Activated T-cell treated with anti-CD3 and anti-CD28 coated beads, Interleukin-2, amount 50 U/mL, for 48 hours (primary cell): ENCODE measurements around the gene GJB4.
"Not testable (repeated sequence)": the region's sequence is repeated elsewhere in the genome, so short reads cannot be mapped to it uniquely, and the experiment has no call there.

Experiments
- DNase-seq, 2 experiments: peaks; one replicate each; pipeline ENCODE4 v3.0.0-alpha.2; 2020

Gene GJB4

DNA sequence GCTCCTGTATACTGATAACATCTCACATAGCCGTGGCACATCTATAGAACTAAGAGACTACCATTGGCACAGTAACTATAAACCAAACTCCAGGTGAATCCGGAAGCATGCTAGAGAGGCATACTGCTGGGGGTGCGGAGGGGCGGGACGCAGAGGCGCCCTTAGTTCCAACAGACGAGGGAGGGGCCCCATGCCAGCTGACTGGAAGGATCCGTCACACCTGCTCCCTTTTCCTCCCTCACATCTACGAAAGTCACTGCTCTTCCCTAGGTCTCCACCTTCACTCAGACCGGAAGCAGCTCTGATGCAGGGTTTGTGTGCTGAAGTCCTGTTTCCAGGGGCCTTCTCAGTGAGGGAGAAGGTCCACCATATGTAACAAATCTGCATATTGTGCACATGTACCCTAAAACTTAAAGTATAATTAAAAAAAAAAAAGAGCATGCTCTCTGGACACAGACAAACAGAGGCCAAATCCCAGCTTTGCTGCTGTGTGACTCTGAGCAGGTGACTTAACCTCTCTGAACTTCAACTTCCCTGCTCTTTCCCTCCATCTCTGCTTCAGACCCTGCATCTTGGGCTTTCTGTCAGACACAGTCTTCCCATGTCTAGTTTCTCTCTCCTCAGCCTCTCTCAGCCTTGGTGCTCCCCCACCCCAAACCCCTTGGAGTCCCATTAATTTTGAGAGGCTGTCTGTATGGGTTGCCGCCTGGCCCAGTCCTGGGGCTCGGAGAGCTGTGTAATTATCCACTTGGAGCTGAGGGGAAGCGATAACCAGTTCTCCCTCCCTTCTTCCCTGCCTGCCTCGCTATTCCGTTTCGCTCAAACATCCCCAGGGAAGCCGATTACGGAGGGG, 12.5 kb upstream of the GJB4 start:
- no peak for DNase-seq

DNA sequence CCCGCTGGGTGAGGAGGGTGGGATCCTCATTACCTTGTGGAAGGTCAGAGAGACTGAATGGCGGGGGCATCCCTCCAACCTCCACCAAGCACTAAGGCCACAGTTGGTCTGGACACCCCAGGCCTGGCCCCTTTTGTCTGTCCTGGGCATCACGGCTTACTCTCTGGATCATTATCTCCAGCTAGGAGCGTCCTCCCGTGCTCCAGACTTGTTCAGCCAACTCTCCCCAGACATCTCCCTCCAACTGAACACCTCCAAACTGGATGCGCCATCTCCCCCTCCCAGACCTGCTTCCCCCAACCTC, 11.9 kb upstream of the GJB4 start:
- no peak for DNase-seq

DNA sequence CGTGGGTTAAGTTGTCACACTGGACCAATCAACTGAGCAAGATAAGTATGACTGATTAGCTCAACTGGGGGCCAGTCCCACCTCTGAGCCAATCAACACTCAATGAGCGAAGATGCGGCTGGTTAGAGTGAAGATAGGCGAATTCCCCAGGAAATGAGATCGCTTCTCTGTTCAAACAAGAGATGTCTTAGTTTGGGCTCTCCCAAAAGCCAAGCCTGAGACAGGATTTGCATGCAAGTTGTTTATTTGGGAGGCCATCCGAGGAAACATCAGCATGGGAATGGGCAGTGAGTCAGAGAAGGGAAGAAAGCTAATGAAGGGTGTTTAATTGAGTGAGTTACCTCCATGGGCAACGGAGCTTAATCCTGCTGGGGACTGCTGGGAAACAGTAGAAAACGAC, 9.5 kb upstream of the GJB4 start:
- no peak for DNase-seq

DNA sequence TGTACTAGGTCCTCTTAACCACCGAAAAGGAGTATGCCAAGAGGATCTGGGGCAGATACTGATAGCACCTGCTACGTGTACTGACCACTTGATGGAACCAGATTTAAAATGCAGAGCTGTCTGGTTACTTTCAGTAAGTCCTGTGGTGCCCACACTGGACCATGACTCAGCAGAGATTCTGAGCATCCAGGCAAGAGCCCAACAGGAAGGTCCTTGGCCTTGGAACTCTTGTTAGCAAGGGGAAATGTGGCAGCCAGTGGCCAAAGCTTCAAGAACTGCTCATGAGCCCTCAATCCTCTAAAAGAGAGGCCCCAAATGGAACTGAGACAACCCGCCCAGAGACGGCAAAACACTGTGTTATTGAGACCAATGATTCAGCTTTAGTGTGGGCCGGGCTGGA, 8.9 kb upstream of the GJB4 start:
- no peak for DNase-seq

DNA sequence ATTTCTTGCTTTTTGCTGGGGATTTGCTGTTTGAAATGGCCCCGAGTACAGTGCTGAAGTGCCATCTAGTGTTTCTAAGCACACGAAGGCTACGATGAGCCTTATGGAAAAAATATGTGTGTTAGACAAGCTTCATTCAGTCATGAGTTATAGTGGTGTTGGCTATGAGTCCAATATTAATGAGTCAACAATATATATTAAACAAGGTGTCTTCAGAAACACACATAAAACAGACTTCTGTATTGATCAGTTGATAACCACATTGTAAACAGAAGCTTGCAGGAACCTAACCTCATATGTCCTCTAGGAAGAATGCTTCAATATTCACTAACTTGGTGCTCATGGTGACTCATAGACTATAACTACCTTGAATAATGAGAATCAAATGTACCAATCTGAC, 6.4 kb upstream of the GJB4 start:
- DNase-seq, result no peak

DNA sequence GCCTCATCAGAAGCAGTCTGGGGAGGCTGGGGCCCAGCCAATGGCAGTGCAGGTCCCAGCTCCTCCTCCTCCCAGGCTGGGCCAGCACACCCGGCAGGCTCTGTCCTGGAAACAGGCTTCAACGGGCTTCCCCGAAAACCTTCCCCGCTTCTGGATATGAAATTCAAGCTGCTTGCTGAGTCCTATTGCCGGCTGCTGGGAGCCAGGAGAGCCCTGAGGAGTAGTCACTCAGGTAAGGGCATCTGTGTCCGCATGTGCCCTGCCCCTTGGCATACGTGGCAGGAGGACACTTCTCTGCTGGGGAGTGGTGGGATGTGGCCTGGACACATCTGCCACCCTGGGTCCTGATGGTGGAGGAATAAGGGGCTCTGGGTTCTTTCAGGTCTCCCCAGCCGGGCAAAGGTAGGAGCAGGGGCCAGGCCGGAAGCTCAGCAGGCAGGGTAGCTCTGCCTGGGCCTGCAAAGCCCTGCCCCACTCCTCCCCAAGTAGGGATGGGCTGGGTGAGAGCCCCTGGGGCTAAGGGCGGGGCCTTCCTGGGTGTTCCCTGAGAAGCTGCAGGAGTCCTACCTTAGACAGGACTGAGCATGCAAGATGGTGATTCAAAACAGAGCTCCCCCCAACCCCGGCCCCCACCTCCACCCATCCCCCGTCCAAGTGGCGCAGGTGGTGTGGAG, 4.4 kb upstream of the GJB4 start, which contains the start of gene GJB5:
GJB5 (plus strand) TSS at position 84 of the 674 bp plus-strand sequence. CDS start 2,284 bp downstream, outside the sequence.
- DNase-seq, result no peak

DNA sequence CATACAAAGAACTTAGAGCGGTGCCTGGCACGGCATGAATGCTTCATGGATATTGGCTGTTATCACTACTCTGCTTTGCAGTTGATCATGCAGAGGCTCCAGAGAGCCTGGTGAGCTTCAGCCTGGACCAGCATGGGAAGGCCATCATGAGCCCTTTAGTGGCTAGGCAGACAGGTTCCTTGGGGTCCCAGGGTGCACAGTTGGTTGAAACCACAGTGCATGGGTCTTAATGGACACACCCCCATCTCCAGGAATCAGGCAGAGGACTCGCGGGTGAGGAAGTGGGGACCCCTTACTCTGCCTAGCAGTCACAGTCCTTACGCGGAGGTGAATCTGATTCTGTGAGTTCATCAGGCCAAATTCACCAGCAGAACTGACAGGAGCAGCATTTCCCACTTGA, 3.6 kb upstream of the GJB4 start:
- DNase-seq, result no peak

DNA sequence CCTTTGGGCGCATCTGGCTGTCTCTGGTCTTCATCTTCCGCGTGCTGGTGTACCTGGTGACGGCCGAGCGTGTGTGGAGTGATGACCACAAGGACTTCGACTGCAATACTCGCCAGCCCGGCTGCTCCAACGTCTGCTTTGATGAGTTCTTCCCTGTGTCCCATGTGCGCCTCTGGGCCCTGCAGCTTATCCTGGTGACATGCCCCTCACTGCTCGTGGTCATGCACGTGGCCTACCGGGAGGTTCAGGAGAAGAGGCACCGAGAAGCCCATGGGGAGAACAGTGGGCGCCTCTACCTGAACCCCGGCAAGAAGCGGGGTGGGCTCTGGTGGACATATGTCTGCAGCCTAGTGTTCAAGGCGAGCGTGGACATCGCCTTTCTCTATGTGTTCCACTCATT, 2.2 kb upstream of the GJB4 start:
- no peak for DNase-seq

DNA sequence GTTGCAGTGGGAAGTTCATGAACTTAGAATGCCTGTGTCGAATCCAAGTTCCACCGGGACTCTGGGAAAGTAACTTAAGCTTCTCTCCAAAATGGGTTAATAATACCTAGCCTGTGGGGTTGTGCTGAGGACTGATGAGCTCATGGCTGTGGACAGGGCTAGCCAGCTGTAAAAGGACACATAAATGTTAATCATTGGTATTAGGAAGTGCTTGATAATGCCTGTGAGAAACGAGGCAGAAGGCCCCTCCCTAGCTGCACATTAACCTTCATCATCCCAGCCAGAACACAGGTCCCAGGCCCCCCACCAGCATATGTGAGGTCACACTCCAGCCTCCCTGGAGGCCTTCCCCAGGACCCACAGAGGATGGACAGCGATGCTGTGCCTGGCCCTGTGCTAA, 789 bp upstream of the GJB4 start:
- no peak for DNase-seq

DNA sequence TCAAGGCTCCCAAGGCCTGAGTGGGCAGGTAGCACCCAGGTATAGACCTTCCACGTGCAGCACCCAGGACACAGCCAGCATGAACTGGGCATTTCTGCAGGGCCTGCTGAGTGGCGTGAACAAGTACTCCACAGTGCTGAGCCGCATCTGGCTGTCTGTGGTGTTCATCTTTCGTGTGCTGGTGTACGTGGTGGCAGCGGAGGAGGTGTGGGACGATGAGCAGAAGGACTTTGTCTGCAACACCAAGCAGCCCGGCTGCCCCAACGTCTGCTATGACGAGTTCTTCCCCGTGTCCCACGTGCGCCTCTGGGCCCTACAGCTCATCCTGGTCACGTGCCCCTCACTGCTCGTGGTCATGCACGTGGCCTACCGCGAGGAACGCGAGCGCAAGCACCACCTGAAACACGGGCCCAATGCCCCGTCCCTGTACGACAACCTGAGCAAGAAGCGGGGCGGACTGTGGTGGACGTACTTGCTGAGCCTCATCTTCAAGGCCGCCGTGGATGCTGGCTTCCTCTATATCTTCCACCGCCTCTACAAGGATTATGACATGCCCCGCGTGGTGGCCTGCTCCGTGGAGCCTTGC, 1.7 kb downstream of the GJB4 start:
- DNase-seq, result no peak

DNA sequence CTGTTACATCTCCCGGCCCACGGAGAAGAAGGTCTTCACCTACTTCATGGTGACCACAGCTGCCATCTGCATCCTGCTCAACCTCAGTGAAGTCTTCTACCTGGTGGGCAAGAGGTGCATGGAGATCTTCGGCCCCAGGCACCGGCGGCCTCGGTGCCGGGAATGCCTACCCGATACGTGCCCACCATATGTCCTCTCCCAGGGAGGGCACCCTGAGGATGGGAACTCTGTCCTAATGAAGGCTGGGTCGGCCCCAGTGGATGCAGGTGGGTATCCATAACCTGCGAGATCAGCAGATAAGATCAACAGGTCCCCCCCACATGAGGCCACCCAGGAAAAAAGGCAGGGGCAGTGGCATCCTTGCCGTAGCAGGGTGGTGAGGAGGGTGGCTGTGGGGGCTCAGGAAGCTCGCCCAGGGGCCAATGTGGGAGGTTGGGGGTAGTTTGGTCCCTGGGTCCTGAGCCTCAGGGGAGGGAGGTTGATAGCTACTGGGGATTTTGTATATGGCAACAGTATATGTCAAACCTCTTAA, 2.3 kb downstream of the GJB4 start:
- no peak for DNase-seq

DNA sequence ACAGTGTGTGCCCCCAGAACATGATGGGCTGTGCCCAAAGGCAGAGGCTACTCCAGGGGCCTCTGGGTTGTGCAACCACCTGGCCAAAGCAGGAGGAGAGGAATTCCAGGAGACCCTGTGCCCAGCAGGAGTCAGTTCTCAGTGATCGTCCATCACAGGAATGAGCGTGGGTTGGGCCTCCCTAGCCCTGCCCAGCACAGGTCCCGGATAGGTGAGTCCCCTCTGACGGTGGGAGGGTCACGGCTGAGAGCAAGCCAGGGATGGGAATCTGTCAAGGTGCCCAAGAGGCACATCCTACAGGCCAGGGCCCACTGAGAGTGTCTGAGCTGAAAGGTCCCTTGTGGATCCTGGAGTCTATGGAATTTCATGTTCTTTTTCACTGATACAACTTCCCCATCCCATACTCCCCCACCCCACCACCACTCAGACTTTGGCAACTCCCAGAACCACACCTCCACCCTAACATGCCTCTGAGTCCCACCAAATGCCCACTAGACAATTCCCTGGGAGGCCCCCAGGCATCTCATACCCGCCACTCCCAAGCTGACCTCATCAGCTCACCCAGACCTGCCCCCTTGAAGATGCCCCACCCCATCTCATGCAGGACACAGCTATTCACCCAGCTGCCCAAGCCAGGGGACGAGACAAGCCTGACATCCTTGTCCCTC, 3.1 kb downstream of the GJB4 start:
- DNase-seq, result no peak

DNA sequence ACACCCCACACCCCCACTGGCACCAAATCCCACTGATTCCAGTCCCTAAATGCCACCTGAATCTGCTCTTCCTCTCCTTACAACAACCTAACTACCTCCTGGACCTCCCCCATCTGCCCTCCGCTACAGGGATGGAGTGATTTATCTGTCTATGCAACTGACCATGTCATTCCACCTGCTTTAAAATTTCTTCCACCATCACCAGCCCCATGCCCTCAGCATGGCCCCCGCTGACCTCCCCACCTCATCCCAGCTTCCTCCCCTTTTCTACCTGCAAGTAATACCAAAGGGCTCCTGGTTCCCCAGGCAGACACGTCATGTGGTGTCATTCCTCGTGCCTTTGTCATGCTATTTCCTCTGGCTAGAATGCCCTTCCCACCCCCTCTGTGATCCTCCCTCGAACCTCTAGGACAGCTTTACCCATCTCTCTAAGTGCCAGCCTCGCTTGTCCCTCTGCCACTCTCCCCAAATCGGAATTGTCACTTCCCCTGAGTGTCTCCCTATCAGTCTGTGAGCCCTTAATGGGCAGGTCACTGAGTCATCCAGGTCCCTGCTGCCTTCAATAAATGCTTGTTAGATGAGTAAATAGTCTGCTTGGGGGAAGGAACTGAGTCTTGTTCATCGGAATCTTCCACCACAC, 3.7 kb downstream of the GJB4 start:
- no peak for DNase-seq

DNA sequence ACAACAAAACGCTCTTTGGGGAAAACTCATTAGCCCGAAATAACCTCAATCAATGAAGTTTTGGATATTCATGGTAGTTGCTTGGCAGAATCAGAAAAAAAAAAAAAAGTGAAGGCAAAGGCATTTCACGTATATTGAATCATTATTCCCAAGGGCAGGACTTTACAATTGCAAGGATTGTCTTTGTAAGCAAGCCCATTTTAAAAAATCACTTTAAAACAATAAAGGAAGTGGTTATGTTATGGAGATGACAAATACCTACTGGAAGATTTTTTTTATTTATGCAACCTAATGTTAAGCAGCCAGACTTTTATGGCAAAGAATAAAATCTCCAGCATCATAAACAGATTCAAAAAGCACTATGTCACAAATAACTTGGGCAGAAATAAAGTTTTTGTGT, 9.3 kb downstream of the GJB4 start:
- no peak for DNase-seq

DNA sequence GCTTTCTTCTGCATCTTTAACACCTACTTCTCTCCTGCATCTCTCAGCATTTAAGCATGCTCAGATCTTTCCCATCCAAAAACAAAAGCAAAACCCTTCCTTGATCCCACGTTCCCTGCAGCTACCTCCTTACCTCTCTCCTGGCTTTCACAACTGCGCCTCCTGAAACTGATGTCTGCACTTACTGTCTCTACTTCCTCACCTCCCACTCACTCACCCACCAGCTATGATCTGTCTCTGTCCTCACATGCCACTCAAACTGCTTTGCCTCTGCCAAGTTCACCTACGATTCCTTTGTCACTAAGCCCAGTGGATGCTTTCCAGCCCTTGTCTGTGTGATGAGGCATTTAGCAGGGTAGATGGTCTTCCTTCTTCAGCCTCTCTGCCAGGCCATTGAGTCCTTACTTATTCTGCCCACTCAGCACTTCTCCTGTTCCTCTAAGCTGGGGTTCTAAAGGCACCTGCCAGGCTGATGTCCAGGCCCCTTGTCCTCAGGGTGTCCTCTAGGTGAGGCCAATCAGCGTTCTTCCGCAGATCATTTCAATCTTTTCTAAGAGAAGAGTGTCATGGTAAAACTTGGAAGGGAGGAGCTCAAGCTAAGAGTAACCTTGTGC, 11.5 kb downstream of the GJB4 start:
- DNase-seq, result no peak

DNA sequence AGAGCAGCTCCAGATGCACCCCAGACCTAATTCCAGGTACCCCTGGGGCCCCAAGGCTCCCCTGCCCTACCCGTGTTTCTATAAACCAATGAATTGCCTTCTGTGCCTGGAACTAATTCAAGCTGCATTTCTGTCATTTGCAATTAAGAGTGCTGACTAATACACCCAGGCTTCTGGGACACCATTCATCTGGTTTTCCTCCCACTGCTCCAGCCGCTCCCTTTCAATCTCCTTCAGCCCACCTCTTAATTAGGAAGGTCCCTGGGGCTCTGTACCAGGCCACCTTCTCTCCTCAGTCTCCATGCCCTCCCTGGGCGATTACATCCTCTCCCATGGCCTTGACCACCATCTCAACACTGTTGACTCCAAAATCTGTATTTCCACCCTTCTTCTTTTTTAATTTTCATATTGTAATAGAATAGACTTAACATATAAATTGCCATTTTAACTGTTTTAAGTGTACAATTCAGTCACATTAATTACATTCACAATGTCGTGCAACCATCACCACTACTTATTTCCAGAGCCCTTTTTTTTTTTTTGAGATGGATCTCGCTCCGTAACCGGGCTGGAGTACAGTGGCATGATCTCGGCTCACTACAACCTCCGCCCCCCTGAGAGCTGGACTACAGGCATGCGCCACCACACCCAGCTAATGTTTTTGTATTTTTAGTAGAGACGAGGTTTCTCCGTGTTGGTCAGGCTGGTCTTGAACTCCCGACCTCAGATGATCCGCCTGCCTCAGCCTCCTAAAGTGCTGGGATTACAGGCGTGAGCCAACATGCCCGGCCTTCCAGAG, 12.2 kb downstream of the GJB4 start:
- no peak for DNase-seq

DNA sequence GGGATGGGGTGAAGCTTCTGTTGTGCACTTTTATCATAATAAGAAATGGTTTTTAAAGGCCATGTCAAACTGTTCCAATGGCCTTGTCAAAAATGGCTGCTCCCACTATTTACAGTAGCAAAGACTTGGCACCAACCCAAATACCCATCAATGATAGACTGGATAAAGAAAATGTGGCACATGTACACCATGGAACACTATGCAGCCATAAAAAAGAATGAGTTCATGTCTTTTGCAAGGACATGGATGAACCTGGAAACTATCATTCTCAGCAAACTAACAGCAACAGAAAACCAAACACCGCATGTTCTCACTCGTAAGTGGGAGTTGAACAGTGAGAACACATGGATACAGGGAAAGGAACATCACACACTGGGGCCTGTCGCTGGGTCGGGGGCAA, 13.6 kb downstream of the GJB4 start:
- DNase-seq, result not testable (repeated sequence)

DNA sequence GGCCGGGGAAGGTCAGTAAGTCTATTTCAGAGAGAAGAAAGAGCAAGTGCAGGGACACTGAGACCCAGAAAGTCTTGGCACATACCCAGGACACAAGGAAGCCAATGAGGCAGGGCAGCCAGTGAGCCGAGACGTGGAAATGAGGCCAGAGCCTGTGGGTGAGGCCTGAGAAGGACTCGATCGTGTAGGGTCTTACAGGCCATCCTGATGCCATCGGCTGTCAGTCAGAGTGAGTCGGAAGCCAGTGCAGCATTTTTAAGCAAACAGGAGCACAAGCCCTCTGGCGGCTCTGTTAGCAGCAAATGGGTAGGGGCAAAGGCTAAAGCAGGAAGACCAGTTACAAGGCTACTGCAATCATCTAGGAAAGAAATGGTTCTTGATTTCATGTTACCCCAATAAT, 15.4 kb downstream of the GJB4 start:
- DNase-seq, result no peak

DNA sequence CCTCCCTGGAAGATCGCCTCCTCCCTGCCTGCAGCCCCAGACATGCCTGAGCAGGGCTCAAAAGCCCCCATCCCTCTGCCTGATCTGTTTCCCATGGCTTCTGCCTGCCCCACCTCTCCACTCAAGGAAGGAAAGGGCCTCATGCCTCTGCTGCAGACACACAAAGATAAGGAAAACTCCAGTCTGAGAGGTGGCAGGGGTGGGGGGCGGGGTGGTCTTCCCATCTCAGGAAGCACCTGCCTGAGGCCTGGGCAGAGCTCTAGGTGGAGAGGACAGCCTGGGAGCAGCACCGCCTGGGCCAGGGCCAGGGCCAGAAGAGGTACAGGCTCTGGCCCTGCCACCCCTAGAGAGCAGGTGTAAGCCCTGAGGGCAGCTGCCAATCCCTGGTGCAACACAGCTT, 17.4 kb downstream of the GJB4 start:
- no peak for DNase-seq

DNA sequence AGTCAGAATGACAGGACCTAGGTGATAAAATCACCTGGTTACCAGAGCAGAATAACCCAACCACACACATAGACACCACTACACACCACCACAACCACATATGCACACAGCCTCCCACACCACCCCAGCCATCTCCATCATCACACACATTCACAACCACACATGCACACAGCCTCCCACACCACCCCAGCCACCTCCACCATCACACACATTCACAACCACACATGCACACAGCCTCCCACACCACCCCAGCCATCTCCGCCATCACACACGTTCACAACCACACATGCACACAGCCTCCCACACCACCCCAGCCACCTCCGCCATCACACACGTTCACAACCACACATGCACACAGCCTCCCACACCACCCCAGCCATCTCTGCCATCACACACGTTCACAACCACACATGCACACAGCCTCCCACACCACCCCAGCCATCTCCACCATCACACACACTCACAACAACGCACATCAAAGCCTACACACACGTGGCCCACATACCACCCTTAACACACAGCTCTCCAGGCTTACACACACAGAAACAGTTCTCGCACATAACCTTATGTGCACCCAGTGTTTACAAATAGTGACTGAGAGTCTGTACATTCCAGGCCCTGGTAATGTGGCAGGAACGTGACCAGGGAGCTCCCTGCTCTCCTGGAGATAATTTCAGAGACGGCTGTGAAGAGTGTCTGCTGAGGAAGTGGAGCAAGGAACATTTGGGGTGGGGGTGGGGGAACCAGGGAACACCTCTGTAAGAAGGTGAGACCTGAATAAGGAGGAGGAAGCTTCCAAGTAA, 18.2 kb downstream of the GJB4 start:
- DNase-seq, result no peak

DNA sequence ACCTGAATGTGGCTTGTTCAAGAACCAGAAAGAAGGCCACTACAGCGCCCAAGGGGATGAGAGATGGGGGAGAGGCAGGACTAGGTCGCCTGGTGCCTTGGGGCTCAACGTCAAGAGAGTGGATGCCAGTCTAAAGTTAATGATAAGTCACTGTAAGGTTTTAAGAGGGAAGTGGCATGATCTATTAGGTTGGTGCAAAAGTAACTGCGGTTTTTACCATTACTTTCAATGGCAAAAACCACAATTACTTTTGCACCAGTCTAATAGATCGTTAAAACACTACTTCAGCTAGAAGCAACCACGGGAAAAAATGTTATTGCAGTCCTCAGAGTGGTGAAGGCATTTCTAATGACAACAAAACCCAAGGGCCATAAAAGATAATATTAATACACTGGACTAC, 18.8 kb downstream of the GJB4 start:
- no peak for DNase-seq
